Measurements from ENCODE around the gene ERC2.

ERC2 gene

DNA sequence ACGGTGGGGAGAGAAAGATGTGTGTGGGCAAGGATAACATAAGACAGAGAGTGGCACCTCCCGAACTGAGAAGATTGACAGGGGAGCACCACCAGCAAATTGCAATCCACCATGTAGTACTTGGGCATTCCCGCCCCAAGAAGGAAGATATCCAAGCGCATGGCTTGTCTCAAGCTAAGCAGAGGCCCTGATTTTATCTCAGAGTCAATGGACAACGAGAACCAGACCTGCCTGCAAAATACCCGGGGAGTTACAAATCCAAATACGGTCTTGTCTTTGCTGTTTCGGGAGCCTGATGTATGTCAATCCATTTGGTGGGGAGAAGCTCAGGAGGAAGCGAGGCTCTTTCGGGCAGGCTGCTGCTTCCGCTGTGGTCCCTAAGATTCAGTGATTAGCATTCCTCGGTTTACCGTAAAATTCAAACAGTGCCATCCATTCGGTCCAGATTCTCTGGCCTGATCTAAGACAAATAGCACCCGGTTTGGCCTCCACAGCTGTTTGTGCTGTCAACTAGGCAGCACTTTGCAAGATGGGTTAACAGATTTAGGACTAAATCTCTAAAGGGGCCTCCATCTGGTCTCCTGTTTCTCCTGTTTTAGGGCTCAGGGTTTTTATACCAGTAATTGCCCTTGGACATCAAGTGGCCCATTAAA is 883.4 kb downstream of the ERC2 start (continued):
- TF ChIP-seq, protein P1, sequence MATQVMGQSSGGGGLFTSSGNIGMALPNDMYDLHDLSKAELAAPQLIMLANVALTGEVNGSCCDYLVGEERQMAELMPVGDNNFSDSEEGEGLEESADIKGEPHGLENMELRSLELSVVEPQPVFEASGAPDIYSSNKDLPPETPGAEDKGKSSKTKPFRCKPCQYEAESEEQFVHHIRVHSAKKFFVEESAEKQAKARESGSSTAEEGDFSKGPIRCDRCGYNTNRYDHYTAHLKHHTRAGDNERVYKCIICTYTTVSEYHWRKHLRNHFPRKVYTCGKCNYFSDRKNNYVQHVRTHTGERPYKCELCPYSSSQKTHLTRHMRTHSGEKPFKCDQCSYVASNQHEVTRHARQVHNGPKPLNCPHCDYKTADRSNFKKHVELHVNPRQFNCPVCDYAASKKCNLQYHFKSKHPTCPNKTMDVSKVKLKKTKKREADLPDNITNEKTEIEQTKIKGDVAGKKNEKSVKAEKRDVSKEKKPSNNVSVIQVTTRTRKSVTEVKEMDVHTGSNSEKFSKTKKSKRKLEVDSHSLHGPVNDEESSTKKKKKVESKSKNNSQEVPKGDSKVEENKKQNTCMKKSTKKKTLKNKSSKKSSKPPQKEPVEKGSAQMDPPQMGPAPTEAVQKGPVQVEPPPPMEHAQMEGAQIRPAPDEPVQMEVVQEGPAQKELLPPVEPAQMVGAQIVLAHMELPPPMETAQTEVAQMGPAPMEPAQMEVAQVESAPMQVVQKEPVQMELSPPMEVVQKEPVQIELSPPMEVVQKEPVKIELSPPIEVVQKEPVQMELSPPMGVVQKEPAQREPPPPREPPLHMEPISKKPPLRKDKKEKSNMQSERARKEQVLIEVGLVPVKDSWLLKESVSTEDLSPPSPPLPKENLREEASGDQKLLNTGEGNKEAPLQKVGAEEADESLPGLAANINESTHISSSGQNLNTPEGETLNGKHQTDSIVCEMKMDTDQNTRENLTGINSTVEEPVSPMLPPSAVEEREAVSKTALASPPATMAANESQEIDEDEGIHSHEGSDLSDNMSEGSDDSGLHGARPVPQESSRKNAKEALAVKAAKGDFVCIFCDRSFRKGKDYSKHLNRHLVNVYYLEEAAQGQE (tag by site-specific recombination; IDR thresholded peaks at IDR 0.05) = no peak
- TF ChIP-seq, protein P2, sequence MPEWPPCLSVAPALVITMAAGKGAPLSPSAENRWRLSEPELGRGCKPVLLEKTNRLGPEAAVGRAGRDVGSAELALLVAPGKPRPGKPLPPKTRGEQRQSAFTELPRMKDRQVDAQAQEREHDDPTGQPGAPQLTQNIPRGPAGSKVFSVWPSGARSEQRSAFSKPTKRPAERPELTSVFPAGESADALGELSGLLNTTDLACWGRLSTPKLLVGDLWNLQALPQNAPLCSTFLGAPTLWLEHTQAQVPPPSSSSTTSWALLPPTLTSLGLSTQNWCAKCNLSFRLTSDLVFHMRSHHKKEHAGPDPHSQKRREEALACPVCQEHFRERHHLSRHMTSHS (tag by site-specific recombination; IDR thresholded peaks at IDR 0.05) = no peak
- TF ChIP-seq ZNF311 (tag by site-specific recombination; IDR thresholded peaks at IDR 0.05; ENCODE audit: borderline replicate concordance) (no peak), RBAK (tag by site-specific recombination; IDR thresholded peaks at IDR 0.05) (no peak), ZNF37A (tag by site-specific recombination; IDR thresholded peaks at IDR 0.05) (no peak), ZNF350 (tag by site-specific recombination; IDR thresholded peaks at IDR 0.05) (no peak), KLF9 (tag by site-specific recombination; IDR thresholded peaks at IDR 0.05; ENCODE audit: low read depth) (no peak), ZNF202 (tag by site-specific recombination; IDR thresholded peaks at IDR 0.05; ENCODE audit: borderline replicate concordance) (no peak), ZNF624 (tag by site-specific recombination; IDR thresholded peaks at IDR 0.05) (no peak), ZSCAN23 (tag by site-specific recombination; IDR thresholded peaks at IDR 0.05) (no peak), ZNF169 (tag by site-specific recombination; IDR thresholded peaks at IDR 0.05) (no peak)
- TF ChIP-seq, protein P3, sequence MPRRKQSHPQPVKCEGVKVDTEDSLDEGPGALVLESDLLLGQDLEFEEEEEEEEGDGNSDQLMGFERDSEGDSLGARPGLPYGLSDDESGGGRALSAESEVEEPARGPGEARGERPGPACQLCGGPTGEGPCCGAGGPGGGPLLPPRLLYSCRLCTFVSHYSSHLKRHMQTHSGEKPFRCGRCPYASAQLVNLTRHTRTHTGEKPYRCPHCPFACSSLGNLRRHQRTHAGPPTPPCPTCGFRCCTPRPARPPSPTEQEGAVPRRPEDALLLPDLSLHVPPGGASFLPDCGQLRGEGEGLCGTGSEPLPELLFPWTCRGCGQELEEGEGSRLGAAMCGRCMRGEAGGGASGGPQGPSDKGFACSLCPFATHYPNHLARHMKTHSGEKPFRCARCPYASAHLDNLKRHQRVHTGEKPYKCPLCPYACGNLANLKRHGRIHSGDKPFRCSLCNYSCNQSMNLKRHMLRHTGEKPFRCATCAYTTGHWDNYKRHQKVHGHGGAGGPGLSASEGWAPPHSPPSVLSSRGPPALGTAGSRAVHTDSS (tag by site-specific recombination; IDR thresholded peaks at IDR 0.05) = no peak

DNA sequence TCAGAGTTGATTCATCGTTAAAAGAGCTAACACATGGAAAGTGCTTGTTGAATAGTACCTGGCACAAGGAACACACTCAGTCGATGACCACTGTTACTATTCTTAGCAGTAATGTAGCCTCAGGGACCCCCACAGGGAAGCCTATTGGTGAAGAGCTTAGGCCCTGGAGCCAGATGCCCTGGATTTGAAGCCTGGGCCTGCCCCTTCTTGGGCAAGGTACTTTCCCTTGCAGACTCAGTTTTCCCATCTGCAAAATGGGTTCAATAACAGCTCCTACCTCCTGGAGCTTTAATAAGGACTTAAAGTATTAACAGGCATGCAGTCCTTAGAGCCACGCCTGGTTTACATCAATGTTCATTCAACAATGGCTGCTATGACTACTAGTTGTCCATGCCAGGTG is 884.2 kb downstream of the ERC2 start:
- POLR2A ChIA-PET = interaction anchor here (0.5 kb wide), 1 partner anchor 97 kb away, joined by 3 read pairs; the partner anchor contains the start of gene WNT5A
- no peak overlapping the region for H3K27ac ChIP-seq (ENCODE audit: extremely low read depth, low read depth, low read length)
- H3K9me3 ChIP-seq (ENCODE audit: control insufficient read depth, insufficient read depth, low read depth, low read length) = no peaks in the 10 kb centered on the region
- H3K36me3 ChIP-seq (ENCODE audit: control insufficient read depth in 2 of 2, insufficient read depth in 1 of 2, low read length in 2 of 2) = no peaks in the 10 kb centered on the region
- TF ChIP-seq ZNF19 (tag by site-specific recombination; IDR thresholded peaks at IDR 0.05; ENCODE audit: low read depth) (no peak), ZNF629 (tag by site-specific recombination; IDR thresholded peaks at IDR 0.05) (no peak), ZBTB8A (tag by site-specific recombination; IDR thresholded peaks at IDR 0.05) (no peak), ZNF558 (tag by site-specific recombination; IDR thresholded peaks at IDR 0.05) (no peak)
- CTCF ChIA-PET = no interaction called here
- no peak overlapping the region for H3K4me3 ChIP-seq (ENCODE audit: low read depth, low read length)
- H3K4me1 ChIP-seq (ENCODE audit: control insufficient read depth, insufficient read depth, low read length) = no peaks in the 10 kb centered on the region

DNA sequence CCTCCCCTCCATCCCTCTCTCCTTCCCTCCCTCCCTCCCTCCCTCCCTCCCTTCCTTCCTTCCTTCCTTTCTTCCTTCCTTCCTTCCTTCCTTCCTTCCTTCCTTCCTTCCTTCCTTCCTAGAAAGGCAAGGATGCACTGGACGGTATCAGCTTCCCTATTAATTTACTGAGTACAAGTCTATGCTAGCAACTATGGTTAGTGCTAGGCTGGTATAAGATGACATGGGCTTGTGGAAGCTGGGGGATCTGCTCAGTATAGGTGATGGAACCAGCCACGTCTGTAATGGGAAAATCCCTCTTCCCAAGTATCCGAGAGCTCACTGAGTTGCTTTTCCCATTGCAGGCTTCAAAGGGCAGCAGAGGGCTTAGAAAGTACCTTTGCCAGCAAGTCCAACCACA is 884.8 kb downstream of the ERC2 start:
- no peak for TF ChIP-seq ZNF274 (IDR thresholded peaks at IDR 0.05; ENCODE audit: low read length)
- no peak for TF ChIP-seq ZNF274 (tag by site-specific recombination; IDR thresholded peaks at IDR 0.05; ENCODE audit: borderline replicate concordance)
- TF ChIP-seq, protein P4, sequence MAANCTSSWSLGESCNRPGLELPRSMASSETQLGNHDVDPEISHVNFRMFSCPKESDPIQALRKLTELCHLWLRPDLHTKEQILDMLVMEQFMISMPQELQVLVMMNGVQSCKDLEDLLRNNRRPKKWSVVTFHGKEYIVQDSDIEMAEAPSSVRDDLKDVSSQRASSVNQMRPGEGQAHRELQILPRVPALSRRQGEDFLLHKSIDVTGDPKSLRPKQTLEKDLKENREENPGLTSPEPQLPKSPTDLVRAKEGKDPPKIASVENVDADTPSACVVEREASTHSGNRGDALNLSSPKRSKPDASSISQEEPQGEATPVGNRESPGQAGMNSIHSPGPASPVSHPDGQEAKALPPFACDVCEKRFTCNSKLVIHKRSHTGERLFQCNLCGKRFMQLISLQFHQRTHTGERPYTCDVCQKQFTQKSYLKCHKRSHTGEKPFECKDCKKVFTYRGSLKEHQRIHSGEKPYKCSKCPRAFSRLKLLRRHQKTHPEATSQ (tag by site-specific recombination; IDR thresholded peaks at IDR 0.05) = no peak
- TF ChIP-seq ZNF514 (tag by site-specific recombination; IDR thresholded peaks at IDR 0.05) = no peak
- Histone ChIP-seq H3K9me3 (ENCODE audit: control insufficient read depth, insufficient read depth, low read depth, low read length) (no peaks in the 10 kb centered on the region), H3K4me1 (ENCODE audit: control insufficient read depth, insufficient read depth, low read length) (no peaks in the 10 kb centered on the region), H3K27ac (ENCODE audit: extremely low read depth, low read depth, low read length) (no peak overlapping the region), H3K36me3 (ENCODE audit: control insufficient read depth in 2 of 2, insufficient read depth in 1 of 2, low read length in 2 of 2) (no peaks in the 10 kb centered on the region), H3K4me3 (ENCODE audit: low read depth, low read length) (no peak overlapping the region)
- ChIA-PET POLR2A (interaction anchor here (0.5 kb wide), 1 partner anchor 96 kb away, joined by 3 read pairs; the partner anchor contains the start of gene WNT5A), CTCF (no interaction called here)

All from HEK293 (cell line).